Activated T-helper 1 cell treated with Interleukin-2 at 50 U/mL for 16 hours (primary cell): ENCODE measurements around the gene TMEM72.

Experiments
- DNase-seq: peaks from one replicate; pipeline ENCODE4 v3.0.0-alpha.2; 2020; ENCODE audit warnings: low read depth

TMEM72 gene

GRCh38 chr10:44955413-44956070, 44.4 kb downstream of the TMEM72 start:
- DNase-seq, result no peak

GRCh38 chr10:44956226-44956625, 45.1 kb downstream of the TMEM72 start:
- DNase-seq, result no peak

- DNase-seq, result no peak
Measured at GRCh38 chr10:44956717-44957706, 45.9 kb downstream of the TMEM72 start.

- DNase-seq, result no peak
Measured at GRCh38 chr10:44958196-44958897, 47.2 kb downstream of the TMEM72 start.

GRCh38 chr10:44958898-44959246, 47.7 kb downstream of the TMEM72 start:
- DNase-seq, result no peak

- DNase-seq, result peak; percentile 87
Measured at GRCh38 chr10:44959247-44960087, 48.3 kb downstream of the TMEM72 start, which contains the start of gene RASSF4. Gene RASSF4 (plus strand): TSS chr10:44959802. CDS start chr10:44970203, 10,401 bp downstream.

GRCh38 chr10:44960088-44960460, 48.9 kb downstream of the TMEM72 start:
- DNase-seq, result no peak

GRCh38 chr10:44960482-44961229, 49.5 kb downstream of the TMEM72 start:
- no peak for DNase-seq

- DNase-seq, result no peak
Measured at GRCh38 chr10:44961230-44961571, 50.1 kb downstream of the TMEM72 start.

- no peak for DNase-seq
Measured at GRCh38 chr10:44961931-44962750, 51.0 kb downstream of the TMEM72 start.

GRCh38 chr10:44962870-44963738, 52.0 kb downstream of the TMEM72 start:
- no peak for DNase-seq

- DNase-seq, result no peak
Measured at GRCh38 chr10:44963772-44964633, 52.9 kb downstream of the TMEM72 start.

GRCh38 chr10:44965104-44965503, 54.0 kb downstream of the TMEM72 start:
- DNase-seq, result no peak

- no peak for DNase-seq
Measured at GRCh38 chr10:44965651-44966097, 54.5 kb downstream of the TMEM72 start.

- no peak for DNase-seq
Measured at GRCh38 chr10:44966129-44966815, 55.1 kb downstream of the TMEM72 start.

- DNase-seq, result no peak
Measured at GRCh38 chr10:44966816-44967509, 55.8 kb downstream of the TMEM72 start.

GRCh38 chr10:44967616-44968015, 56.5 kb downstream of the TMEM72 start:
- no peak for DNase-seq
